ENCODE results near the gene RAMP2.
A peak's percentile ranks its signal among the peaks of the same experiment; 100 is the strongest.

Gene RAMP2

DNA sequence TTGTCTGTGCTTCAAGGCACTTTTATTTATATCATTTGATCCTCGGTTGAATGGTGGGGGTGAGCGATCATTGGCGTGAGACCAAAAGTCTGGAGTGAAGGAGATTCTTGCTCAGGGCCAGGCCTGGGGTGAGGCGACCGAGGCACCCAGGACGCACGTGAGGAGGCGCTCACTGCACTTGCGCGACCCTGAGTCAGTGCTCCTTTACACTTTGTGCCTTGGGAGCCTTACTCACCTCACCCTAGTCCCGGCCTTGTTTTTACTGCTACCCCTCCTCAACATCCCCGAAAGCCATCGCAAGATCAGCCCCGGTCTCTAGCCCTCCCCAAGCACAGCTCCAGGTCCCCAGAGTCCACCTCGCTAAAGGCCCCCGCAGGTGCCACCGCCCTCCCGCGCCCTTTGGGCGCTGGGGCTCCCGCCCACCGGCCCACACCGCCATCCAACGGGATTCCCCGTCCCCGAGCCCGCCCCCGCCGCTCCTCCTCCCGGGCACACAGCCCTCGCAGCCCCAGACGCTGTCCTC lies 16.7 kb upstream of the RAMP2 start:
- H3K27ac ChIP-seq = peak overlapping the region; percentile 76
- no peak for TF ChIP-seq ZFX (IDR thresholded peaks at IDR 0.05; ENCODE audit: borderline replicate concordance)
- TF ChIP-seq, protein P1, sequence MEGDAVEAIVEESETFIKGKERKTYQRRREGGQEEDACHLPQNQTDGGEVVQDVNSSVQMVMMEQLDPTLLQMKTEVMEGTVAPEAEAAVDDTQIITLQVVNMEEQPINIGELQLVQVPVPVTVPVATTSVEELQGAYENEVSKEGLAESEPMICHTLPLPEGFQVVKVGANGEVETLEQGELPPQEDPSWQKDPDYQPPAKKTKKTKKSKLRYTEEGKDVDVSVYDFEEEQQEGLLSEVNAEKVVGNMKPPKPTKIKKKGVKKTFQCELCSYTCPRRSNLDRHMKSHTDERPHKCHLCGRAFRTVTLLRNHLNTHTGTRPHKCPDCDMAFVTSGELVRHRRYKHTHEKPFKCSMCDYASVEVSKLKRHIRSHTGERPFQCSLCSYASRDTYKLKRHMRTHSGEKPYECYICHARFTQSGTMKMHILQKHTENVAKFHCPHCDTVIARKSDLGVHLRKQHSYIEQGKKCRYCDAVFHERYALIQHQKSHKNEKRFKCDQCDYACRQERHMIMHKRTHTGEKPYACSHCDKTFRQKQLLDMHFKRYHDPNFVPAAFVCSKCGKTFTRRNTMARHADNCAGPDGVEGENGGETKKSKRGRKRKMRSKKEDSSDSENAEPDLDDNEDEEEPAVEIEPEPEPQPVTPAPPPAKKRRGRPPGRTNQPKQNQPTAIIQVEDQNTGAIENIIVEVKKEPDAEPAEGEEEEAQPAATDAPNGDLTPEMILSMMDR (IDR thresholded peaks at IDR 0.05) = peak; percentile 3; the same call in 1 of the 2 replicates

DNA sequence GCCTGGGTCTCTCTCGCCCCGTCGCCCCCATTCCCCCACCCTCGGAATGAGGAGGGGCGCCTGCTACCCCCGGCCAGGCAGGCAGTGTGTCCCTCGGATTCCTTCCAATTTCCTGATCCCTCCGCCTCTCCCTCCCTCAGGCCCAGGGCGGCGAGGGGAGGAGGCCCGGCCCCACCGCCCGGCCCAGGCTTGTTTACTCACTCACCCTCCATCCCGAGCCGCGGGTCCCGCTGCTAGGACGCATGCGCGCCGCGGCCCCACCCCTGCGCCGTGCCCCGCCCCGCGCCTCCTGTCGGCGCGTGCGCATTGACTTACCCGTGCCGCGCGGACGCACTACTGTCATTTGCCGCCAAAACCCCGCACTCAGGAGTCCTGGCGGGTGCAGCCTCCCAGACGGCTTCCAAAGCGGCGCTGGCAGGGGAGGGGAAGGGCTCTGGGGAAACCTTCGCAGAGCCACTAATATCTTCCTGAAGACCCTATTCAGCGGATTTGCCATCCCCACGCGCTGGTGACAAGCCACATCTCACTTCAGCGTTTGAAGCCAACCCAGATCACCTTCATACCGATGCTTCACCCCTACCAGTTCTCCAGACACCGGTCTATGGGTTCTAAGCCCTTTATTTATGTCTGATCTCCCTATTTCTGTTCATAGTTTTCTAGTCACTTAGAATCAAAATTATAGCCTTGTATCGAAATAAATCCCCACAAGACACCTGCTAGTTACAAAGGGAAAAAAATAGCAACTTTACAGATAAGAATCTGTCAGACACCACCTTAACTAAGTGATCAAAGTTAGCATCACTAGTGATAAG lies 16.0 kb upstream of the RAMP2 start, which contains the start of gene EZH1:
EZH1 (minus strand) TSS at position 235 of the 812 bp plus-strand sequence. CDS start 16,099 bp downstream, outside the sequence.
- peak within 1 kb of the TSS; percentile 76 for H3K27ac ChIP-seq
- TF ChIP-seq ZFX (IDR thresholded peaks at IDR 0.05; ENCODE audit: borderline replicate concordance) = no peak
- TF ChIP-seq, protein P1 (IDR thresholded peaks at IDR 0.05) = no peak

DNA sequence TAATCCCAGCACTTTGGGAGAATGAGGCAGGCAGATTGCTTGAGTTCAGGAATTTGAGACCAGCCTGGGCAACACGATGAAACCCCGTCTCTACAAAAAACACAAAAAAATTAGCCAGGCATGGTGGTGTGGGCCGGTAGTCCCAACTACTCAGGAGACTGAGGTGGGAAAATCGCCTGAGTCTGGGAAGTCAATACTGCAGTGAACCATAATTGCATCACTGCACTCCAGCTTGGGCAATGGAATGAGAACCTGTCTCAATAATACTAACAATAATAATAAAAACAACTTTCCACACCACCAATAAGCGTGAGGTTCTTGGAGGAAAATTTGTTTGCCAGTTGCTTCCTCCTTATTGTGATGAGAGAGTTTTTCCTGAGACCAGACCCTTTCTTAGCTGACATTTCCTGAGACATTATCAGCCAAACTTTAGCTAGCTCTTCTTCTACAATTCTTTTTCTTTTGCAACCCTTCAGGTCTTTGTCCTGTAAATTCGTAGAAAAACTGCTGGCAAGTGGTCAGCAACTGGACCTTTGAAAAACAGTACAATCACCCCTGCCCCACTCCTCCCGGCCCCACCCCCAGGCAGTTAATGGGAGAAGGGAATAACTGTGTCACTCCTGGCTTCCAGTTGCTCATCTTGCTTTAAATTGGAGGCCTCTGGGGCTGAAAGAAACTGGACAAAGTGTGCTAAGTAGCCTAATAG lies 12.7 kb upstream of the RAMP2 start:
- H3K27ac ChIP-seq = no peak overlapping the region
- no peak for TF ChIP-seq ZFX (IDR thresholded peaks at IDR 0.05; ENCODE audit: borderline replicate concordance)
- TF ChIP-seq, protein P1 (IDR thresholded peaks at IDR 0.05) = no peak

DNA sequence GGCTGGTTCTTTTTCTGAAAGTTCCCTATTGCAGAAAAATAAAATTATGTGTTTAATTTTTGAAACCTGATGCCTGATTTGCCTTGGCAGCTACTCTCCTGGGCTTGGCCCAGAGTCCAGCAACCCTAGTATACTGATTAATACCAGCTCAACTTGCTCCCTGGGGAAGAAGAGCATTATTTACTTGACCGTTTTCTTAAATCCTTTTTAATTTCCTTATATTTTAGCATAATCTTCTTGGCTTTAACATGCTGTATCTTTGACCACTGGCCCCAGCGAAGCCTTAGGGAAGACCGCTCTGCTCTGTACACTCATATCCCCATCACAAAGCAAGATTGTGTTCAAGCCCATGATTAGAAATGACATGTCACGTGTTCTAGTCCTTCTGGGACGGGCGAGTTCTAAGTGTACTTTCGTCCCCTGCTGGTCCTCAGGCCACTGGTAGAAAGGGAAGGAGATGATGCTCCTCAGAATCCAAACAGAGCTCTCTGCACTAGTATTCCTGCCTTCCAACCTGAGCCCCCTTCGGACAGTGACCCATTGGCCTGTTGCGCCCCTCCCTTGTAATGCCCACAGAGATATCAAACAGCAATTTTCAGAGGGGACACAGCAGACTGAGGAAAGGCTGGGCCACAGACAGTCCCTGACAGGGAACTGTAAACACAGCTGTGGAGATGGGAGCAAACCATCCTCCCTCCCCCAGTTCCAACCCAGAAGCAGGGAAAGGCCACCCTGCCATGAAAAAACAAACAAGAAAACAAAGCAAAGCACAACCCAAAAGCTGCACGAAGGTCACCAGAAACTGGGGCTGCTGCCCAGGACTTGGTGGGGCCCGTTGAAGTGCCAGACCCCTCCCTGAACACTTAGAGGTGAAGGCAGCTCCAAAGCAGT lies 11.9 kb upstream of the RAMP2 start:
- H3K27ac ChIP-seq = no peak overlapping the region

DNA sequence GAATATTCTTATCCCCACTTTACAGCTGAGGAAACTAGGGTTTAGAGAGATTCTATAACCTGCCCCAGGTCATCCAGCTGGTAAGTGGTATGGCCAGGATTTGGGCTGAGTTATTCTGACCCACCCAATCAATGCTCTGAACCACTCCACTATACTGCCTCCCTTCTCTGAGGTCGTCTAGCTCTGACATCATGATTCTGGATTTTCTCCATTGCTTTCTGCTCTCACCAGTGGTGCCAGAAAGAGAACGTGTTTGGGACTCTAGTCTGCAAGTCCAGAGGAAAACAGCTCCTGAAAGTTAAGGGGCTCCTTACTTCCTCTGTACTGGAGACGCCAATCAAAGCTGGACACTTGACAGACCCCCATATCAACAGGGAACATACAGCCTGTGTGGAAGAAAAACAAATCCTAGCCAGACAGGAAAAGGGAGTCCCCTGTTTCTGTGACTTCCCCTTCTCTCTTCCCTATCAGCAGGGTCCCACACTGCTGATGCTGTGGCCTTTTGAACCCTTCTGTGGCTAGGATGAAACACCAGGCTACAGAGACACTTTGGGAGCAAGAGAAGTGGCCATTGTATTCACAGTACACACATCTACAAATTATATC lies 10.2 kb upstream of the RAMP2 start:
- TF ChIP-seq, protein P1 (IDR thresholded peaks at IDR 0.05) = no peak
- no peak for TF ChIP-seq ZFX (IDR thresholded peaks at IDR 0.05; ENCODE audit: borderline replicate concordance)
- no peak overlapping the region for H3K27ac ChIP-seq

More for the DNA sequence above, 11.9 kb upstream of the RAMP2 start:
- TF ChIP-seq, protein P1 (IDR thresholded peaks at IDR 0.05) = no peak
- TF ChIP-seq ZFX (IDR thresholded peaks at IDR 0.05; ENCODE audit: borderline replicate concordance) = no peak

DNA sequence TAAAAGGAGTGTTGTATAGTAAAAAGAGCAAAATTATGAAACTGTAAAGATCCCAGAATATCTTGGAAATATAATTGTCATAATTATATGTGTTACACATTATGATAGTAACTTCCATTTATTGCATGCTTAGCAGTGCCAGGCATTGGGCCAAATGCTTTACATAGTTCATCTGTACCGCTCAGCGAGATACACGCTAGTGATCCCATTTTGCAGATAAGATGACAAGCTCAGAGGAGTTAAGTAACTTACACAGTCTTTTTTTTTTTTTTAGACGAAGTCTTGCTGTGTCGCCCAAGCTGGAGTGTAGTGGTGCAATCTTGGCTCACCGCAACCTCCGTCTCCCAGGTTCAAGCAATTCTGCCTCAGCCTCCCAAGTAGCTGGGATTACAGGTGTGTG lies 9.4 kb upstream of the RAMP2 start:
- TF ChIP-seq, protein P1 (IDR thresholded peaks at IDR 0.05) = no peak
- TF ChIP-seq ZFX (IDR thresholded peaks at IDR 0.05; ENCODE audit: borderline replicate concordance) = no peak

More for the DNA sequence above, 9.4 kb upstream of the RAMP2 start:
- no peak overlapping the region for H3K27ac ChIP-seq
